NK-92 (cell line): ENCODE results near the gene C1orf87.
"Not testable (repeated sequence)": the region's sequence is repeated elsewhere in the genome, so short reads cannot be mapped to it uniquely, and the experiment has no call there.

Experiments
- DNase-seq: peaks from one replicate; lab custom pipeline; 2025; ENCODE audit not compliant: unreplicated experiment; lab: John Stamatoyannopoulos, UW

C1orf87 gene

GRCh38 chr1:59997479-59998115 is 76.0 kb downstream of the C1orf87 start:
- no peak for DNase-seq

- DNase-seq = no peak
Measured at GRCh38 chr1:59994302-59995198, 79.0 kb downstream of the C1orf87 start.

- DNase-seq = no peak
Measured at GRCh38 chr1:59992040-59992820, 81.3 kb downstream of the C1orf87 start.

GRCh38 chr1:59990470-59990869 is 83.1 kb downstream of the C1orf87 start:
- DNase-seq = no peak

- DNase-seq = no peak
Measured at GRCh38 chr1:59986516-59987310, 86.9 kb downstream of the C1orf87 start.

GRCh38 chr1:59985911-59986515 is 87.6 kb downstream of the C1orf87 start:
- no peak for DNase-seq

- DNase-seq = no peak
Measured at GRCh38 chr1:59979666-59980065, 93.9 kb downstream of the C1orf87 start.

GRCh38 chr1:59978511-59978910 is 95.1 kb downstream of the C1orf87 start:
- DNase-seq = no peak

GRCh38 chr1:59978026-59978425 is 95.5 kb downstream of the C1orf87 start:
- no peak for DNase-seq

GRCh38 chr1:59977075-59977410 is 96.5 kb downstream of the C1orf87 start:
- no peak for DNase-seq

- DNase-seq = no peak
Measured at GRCh38 chr1:59976194-59977074, 97.1 kb downstream of the C1orf87 start.

GRCh38 chr1:59973719-59974118 is 99.9 kb downstream of the C1orf87 start:
- DNase-seq = no peak

- DNase-seq = no peak
Measured at GRCh38 chr1:59972216-59972927, 101.2 kb downstream of the C1orf87 start.

- no peak for DNase-seq
Measured at GRCh38 chr1:59971464-59971911, 102.1 kb downstream of the C1orf87 start.

GRCh38 chr1:59969542-59970175 is 103.9 kb downstream of the C1orf87 start:
- not testable (repeated sequence) for DNase-seq

- not testable (repeated sequence) for DNase-seq
Measured at GRCh38 chr1:59968746-59969145, 104.8 kb downstream of the C1orf87 start.

GRCh38 chr1:59967780-59968179 is 105.8 kb downstream of the C1orf87 start:
- DNase-seq = no peak

GRCh38 chr1:59967141-59967697 is 106.4 kb downstream of the C1orf87 start:
- DNase-seq = no peak
